AG08396 (cell line): ENCODE data around the gene RERE.
"Not testable (repeated sequence)": the region's sequence is repeated elsewhere in the genome, so short reads cannot be mapped to it uniquely, and the experiment has no call there.

Experiments used
- DNase-seq: peaks from one replicate; pipeline ENCODE4 v3.0.0; 2012; ENCODE audit warnings: low spot score, mixed read lengths

The RERE gene

DNA sequence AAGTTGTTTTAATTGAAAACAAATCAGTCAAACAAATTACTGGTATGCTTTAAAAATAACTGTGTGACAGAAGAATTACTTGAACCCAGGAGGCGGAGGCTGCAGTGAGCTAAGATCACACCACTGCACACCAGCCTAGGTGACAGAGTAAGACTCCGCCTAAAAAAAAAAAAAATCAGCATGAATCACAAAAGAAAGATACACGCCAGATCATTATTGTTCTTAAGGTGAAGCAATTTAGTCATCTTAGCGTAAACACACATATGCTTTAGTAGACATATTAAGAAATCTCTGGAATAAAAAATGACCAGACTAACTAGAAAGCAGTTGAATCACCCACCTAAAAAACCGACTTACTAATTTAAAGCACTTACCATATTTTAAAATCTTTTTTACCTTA is 20.2 kb downstream of the RERE start:
- DNase-seq: no peak

DNA sequence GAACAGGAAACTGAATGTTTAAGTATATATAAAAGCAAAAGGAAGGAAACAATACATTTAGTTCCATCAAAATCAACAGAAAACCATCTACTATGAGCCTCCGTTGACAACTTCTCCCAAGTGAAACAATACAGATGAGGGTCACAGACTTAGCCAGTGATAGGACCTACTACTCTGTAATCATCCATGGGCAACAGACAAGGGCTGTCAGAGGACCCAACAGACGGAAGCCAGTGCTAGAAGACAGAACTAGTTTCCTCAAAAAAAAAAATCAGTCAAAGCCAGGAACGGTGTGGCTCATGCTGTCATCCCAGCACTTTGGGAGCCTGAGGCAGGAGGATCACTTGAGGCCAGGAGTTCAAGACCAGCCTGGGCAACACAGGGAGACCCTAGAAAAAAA is 20.6 kb downstream of the RERE start:
- DNase-seq: no peak

DNA sequence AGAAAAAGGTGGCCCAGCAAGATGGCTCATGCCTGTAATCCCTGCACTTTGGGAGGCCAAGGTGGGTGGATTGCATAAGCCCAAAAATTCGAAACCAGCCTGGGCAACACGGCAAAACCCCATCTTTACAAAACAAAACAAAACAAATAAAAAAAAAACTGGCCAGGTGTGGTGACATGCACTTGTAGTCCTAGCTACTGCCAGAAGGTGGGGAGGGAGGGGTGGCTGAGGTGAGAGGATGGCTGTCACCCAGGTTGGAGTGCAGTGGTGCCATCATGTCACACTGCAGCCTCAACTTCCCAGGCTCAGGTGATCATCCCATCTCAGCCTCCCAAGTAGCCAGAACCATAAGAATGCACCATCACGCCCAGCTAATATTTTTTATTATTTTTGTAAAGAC is 22.8 kb downstream of the RERE start:
- DNase-seq: no peak

GRCh38 chr1:8791819-8792218 is 25.6 kb downstream of the RERE start:
- DNase-seq: no peak

DNA sequence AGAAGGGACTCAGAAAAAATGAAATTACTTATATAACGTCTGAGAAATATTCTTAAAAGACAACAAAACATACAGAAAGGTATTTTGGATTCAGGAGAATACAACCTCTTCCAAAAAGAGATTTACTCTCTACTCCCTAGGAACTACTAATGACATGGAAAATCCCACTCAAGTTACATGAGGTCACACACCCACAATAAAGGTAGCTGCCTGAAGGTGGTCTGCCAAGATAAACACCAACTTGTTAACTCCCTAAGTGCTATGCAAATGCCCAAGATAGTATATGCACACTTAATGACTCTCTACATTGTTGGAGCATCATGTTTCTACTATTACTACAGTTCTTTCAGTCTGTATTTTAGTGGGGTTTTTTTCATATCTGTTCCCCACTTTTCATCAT is 26.5 kb downstream of the RERE start:
- no peak for DNase-seq

DNA sequence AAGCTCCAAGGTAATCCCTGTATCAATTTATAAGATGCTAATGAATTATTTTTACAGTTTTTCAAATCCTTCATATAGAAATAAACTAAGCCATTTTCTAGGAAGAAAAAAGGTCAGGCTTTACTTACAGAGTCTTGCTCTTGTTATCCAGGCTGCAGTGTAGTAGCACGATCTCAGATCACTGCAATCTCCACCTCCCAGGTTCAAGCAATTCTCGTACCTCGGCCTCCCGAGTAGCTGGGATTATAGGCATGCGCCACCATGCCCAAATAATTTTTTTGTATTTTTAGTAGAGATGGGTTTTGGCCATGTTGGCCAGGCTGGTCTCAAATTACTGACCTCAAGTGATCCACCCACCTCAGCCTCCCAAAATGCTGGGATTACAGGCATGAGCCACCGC is 27.0 kb downstream of the RERE start:
- no peak for DNase-seq

GRCh38 chr1:8789314-8790214 is 27.9 kb downstream of the RERE start:
- DNase-seq: no peak

DNA sequence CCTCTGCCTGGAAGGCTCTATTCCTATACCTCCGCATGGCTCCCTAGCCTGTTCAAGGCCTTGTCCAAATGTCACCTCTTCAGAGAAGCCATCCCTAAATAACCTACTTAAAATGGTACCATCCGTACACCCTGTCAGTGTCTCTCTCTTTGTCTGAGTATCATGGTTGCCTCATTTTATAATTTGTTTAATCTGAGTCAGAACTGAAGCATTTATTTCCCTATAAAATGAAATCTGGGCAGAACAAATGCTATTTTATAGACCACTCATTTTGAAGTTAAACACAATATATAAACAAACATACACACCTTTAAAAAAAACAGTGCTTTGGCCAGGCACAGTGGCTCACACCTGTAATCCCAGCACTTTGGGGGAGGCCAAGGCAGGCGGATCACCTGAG is 30.2 kb downstream of the RERE start:
- no peak for DNase-seq

GRCh38 chr1:8786204-8786603 is 31.2 kb downstream of the RERE start:
- not testable (repeated sequence) for DNase-seq

GRCh38 chr1:8782955-8783354 is 34.5 kb downstream of the RERE start:
- DNase-seq: no peak

DNA sequence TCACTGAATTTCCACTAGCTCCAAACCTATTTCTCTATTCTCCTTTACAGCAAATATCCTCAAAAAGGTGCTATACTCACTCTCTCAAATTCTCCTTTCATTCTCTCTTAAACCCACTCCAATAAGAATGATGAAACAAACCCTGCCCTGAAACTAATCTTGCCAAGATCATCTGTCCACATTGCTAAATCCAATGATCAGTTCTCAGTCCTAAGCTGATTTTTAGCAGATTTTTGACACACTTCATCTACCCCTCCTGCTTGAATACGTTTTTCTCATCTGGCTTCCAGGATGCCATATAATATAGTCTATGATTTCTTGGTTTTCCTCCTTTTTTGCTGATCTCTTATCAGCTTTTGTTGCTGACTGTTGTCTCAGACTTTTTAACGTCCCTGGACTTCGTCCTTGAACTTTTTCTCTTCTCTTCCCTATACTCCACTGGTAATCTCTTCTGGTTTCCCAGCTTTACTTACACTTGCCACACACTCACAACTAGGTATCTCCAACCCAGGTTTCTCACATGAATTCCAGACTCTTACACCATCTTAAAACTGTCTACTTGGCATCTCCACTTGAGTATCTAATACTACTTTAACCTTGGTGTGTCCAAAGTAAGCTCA is 35.3 kb downstream of the RERE start:
- no peak for DNase-seq

DNA sequence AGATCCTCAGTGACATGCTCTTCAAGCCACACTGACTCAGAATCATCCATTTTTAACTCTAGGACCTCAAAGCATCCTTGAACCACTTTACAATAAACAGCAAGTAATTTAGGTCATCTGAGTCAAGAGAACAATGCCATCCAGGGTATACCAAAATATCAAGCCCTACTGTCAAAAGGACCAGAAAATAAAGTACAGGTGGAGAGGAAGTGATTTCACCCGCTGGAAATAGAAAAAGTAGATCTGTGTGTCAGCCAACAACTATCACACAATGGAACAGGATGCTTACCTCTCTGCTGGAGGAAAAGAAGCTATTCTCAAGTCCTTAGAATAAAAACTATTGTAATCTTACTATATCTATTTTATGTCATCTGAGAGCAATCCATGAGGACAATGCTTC is 37.0 kb downstream of the RERE start:
- DNase-seq: no peak

DNA sequence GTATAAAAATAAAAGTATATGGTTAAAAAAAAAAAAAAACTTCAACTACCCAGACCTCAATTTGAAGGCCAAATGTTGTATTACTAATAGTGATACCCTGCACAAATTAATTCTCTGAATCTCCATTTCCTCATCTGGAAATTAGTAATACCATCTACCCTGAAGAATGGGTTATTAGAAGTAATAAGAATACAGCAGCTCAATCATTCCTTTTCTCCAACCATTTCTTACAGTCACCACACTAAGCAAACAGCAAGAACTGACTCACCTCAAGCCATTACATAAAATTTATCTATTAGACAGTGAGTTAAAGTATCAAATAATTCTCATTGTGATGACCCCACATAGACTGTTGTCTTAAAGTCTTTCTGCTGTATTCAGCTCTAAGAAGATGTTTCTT is 39.6 kb downstream of the RERE start:
- DNase-seq: no peak

GRCh38 chr1:8776104-8776503 is 41.3 kb downstream of the RERE start:
- DNase-seq: no peak

DNA sequence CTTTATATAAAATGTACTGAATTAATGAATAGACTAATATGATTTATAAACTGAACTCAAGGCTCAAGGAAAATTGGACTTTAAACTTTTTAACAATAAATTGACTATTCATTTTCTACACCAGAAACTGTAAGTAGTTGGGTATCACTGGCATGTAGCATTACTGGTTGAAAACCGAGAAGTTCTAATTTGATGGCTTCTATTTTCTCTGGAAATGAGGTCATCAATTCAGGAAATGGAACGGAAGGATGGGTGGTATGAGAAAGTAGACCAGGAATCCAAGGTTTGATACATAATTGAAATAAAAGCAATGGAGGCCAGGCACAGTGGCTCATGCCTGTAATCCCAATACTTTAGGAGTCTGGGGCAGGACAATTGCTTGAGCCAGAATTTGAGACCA is 50.4 kb downstream of the RERE start:
- DNase-seq: no peak

DNA sequence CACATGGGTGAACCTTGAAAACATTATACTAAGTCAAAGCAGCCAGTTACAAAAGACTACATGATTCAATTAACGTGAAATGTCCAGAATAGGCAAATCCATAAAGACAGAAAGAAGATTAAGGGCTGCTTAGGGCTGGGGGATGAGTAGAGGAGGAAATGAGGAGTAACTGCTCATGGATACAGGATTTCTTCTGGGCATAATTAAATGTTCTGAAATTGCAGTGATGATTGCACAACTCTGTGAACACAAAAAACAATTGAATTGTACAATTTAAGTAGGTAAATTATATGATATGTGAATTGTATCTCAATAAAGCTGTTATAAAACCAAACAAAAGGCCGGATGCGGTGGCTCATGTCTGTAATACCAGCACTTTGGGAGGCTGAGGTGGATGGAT is 52.2 kb downstream of the RERE start:
- no peak for DNase-seq

- no peak for DNase-seq
Observed at GRCh38 chr1:8764293-8764937, 53.0 kb downstream of the RERE start.

GRCh38 chr1:8763888-8764287 is 53.6 kb downstream of the RERE start:
- no peak for DNase-seq

DNA sequence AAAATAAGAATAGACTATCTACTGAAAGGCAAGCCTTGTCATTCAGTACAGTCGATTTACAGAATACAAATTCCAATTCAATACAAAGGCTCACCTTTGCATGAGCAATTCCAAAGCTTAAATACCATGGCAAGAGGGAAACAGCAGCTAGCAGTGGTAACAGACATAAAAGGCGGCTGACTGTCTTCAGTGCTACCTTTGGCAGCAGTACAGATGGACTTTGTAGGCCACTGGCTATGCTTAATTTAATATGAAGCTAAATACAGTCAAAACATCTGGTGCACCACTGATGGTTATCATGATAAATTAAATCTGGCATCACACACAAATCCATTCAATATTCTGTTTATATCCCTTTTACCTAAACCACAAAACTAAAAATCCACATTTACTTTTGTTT is 62.4 kb downstream of the RERE start:
- no peak for DNase-seq

DNA sequence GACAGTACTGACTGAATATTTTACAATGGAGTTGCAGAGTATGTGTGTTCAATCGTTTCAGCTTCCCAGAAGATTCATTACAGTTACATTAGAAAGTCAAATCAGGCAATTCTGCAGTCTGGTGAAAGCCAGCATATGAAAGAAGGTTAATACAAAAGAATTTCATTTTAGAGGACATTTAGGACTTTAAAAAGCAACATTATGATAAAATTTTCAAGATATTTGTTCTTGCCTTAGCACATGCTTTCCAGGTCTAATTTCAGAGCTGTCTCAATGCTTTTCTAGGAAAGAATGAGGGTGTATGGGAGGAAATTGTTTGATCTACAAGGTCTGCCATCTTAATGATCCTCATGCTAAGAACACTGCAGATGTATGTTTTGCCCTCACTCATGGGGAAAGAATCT is 63.2 kb downstream of the RERE start:
- no peak for DNase-seq

DNA sequence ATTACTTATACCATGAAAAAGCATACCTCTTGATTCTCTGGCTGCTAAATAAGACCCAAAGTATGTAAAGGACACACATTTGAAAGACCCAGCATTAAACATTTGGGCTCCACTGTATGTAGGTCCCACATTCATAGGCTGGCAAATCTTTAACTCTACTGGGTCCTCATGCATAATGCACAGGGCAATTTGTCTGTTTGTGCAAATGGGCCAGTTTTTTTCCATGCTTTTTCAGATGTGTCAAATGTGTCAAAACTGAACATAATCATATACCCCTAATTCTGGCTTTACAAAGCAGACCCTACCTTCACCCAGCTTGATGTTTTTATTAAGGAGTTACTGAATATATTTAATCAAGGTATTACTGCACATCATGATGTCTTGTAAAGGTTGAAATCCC is 63.7 kb downstream of the RERE start:
- DNase-seq: no peak

DNA sequence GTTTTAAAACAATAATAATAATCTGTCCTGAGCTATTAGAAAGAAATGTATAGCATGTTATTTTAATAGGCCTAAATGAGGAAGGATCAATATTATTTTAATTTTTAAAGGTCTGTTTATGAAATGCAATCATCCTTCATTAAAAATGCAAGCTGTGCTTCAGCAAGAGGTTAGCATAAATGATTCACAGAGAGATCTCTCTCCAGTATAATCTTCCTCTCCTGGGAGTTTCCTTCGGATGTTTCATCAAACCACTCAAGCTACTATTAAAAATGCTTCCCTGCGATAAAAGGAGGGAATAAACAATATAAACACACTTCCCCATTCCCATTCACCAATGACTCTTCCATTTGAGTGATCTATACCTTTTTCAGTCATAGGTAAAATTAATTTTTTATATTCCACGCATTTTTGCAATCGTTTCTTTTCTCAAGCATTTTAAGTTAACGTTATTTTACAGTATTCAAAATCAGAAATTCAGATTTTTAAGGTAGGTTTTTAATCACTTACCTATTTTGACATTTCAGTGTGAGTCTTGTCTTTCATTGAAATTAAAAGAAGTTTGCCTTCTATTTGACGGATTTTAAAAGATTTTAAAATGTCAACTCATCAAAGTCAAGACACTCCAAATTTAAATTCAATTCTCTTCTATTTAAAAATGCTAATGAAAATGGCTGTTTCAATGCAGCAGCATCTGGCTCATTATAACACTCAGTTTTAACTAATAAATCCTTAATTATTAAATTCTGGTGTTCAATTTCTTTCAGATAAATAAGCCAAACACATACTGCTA is 64.3 kb downstream of the RERE start:
- DNase-seq: no peak
